Loucy (cell line): ENCODE results near the gene CCDC3.

Source experiments
- H2AFZ ChIP-seq: fragments of 200-600 bp; sonication (generic); 2 replicates; pipeline ENCODE4 v1.6.0; 2016; ENCODE audit warnings: antibody characterized with exemption, mild to moderate bottlenecking, low read length, moderate library complexity
- H3F3A ChIP-seq: fragments of 200-600 bp; 2 replicates; pipeline ENCODE4 v1.6.0; 2016; ENCODE audit warnings: antibody characterized with exemption, low read depth, mild to moderate bottlenecking
- H3K27me3 ChIP-seq: fragments of 200-600 bp; sonication (generic); 2 replicates; pipeline ENCODE4 v1.6.1; 2014; ENCODE audit warnings: low read length, mild to moderate bottlenecking; ENCODE audit not compliant: insufficient read depth, poor library complexity, severe bottlenecking
- H3K36me3 ChIP-seq: fragments of 200-600 bp; sonication (generic); 2 replicates; pipeline ENCODE4 v1.6.1; 2016; ENCODE audit warnings: low read length; ENCODE audit not compliant: insufficient read depth
- H3K4me1 ChIP-seq: fragments of 200-600 bp; sonication (generic); 2 replicates; pipeline ENCODE4 v1.5.1; 2014; ENCODE audit warnings: low read length, mild to moderate bottlenecking; ENCODE audit not compliant: insufficient read depth, poor library complexity, severe bottlenecking
- H3K4me2 ChIP-seq: fragments of 200-600 bp; sonication (generic); 2 replicates; pipeline ENCODE4 v1.6.0; 2014; ENCODE audit warnings: antibody characterized with exemption, low read length, low read depth, mild to moderate bottlenecking; ENCODE audit not compliant: poor library complexity, severe bottlenecking
- H3K4me3 ChIP-seq: fragments of 200-600 bp; sonication (generic); 2 replicates; pipeline ENCODE4 v1.5.1; 2014; ENCODE audit warnings: low read length, mild to moderate bottlenecking, mixed read lengths; ENCODE audit not compliant: poor library complexity, severe bottlenecking
- H3K79me2 ChIP-seq: fragments of 200-600 bp; sonication (generic); 2 replicates; pipeline ENCODE4 v1.6.1; 2014; ENCODE audit warnings: low read length; ENCODE audit not compliant: insufficient read depth
- H3K9ac ChIP-seq: fragments of 200-600 bp; sonication (generic); 2 replicates; pipeline ENCODE4 v1.6.0; 2014; ENCODE audit warnings: mild to moderate bottlenecking, low read depth, low read length, moderate library complexity; ENCODE audit not compliant: poor library complexity, severe bottlenecking
- H3K9me2 ChIP-seq: fragments of 200-600 bp; sonication (generic); replicated peaks from 2 replicates; pipeline ENCODE4 v1.6.1; 2016; ENCODE audit warnings: low read depth, low read length, mixed read lengths
- H3K9me3 ChIP-seq: fragments of 200-600 bp; sonication (generic); 2 replicates; pipeline ENCODE4 v1.6.1; 2014; ENCODE audit warnings: mild to moderate bottlenecking, antibody characterized with exemption, low read length, low read depth; ENCODE audit not compliant: insufficient read depth
- H4K20me1 ChIP-seq: fragments of 200-600 bp; sonication (generic); 2 replicates; pipeline ENCODE4 v1.6.0; 2014; ENCODE audit warnings: antibody characterized with exemption, low read length, mild to moderate bottlenecking; ENCODE audit not compliant: insufficient read depth, poor library complexity, severe bottlenecking
- CTCF ChIP-seq: fragments of 200-600 bp; sonication (generic); conservative IDR thresholded peaks from 2 replicates; pipeline ENCODE4 v1.5.1; 2014; ENCODE audit warnings: mild to moderate bottlenecking, antibody characterized with exemption, low read length
- EZH2phosphoT487 ChIP-seq: fragments of 200-600 bp; IDR thresholded peaks from 2 replicates; pipeline ENCODE4 v1.6.1; 2018; ENCODE audit warnings: antibody characterized with exemption, mild to moderate bottlenecking, moderate library complexity, borderline replicate concordance

CCDC3 gene

GRCh38 chr10:13023754-13024153, 22.2 kb upstream of the CCDC3 start:
- no peak overlapping the region for H3K4me3 ChIP-seq
- no peaks in the 10 kb centered on the region for H3K27me3 ChIP-seq
- no peak overlapping the region for H3K9ac ChIP-seq
- H3F3A ChIP-seq = no peaks in the 10 kb centered on the region
- H4K20me1 ChIP-seq = no peaks in the 10 kb centered on the region
- H3K36me3 ChIP-seq = no peaks in the 10 kb centered on the region
- H3K4me1 ChIP-seq = no peaks in the 10 kb centered on the region
- H3K79me2 ChIP-seq = no peaks in the 10 kb centered on the region
- no peak overlapping the region for H2AFZ ChIP-seq
- no peaks in the 10 kb centered on the region for H3K9me2 ChIP-seq
- H3K9me3 ChIP-seq = no peaks in the 10 kb centered on the region; the same call in 1 of the 2 replicates
- H3K4me2 ChIP-seq = no peak overlapping the region
- TF ChIP-seq CTCF = no peak
- no peak for TF ChIP-seq EZH2phosphoT487

GRCh38 chr10:13019280-13019679, 17.8 kb upstream of the CCDC3 start:
- H3K4me1 ChIP-seq = no peaks in the 10 kb centered on the region
- no peaks in the 10 kb centered on the region for H3K79me2 ChIP-seq
- TF ChIP-seq CTCF (no peak), EZH2phosphoT487 (no peak)
- no peaks in the 10 kb centered on the region for H4K20me1 ChIP-seq
- H3K36me3 ChIP-seq = no peaks in the 10 kb centered on the region
- H3K27me3 ChIP-seq = no peaks in the 10 kb centered on the region
- H2AFZ ChIP-seq = no peak overlapping the region
- H3K9ac ChIP-seq = no peak overlapping the region
- H3K4me2 ChIP-seq = no peak overlapping the region
- H3K9me3 ChIP-seq = no peaks in the 10 kb centered on the region; the same call in 1 of the 2 replicates
- H3F3A ChIP-seq = no peaks in the 10 kb centered on the region
- no peak overlapping the region for H3K4me3 ChIP-seq
- no peaks in the 10 kb centered on the region for H3K9me2 ChIP-seq

GRCh38 chr10:13018171-13018570, 16.7 kb upstream of the CCDC3 start:
- Histone ChIP-seq H4K20me1 (no peaks in the 10 kb centered on the region), H3K27me3 (no peaks in the 10 kb centered on the region), H3K79me2 (no peaks in the 10 kb centered on the region), H3K9ac (no peak overlapping the region), H3K4me2 (no peak overlapping the region), H3K4me3 (no peak overlapping the region), H3K36me3 (no peaks in the 10 kb centered on the region), H3K9me3 (no peaks in the 10 kb centered on the region), H3K4me1 (no peaks in the 10 kb centered on the region), H3F3A (no peaks in the 10 kb centered on the region), H2AFZ (no peak overlapping the region), H3K9me2 (no peaks in the 10 kb centered on the region)
- TF ChIP-seq CTCF = no peak
- no peak for TF ChIP-seq EZH2phosphoT487
